HG03469 (cell line): Measurements from ENCODE around the gene SPPL3.

Source experiments
- ATAC-seq: cut with Tn5 transposase; IDR thresholded peaks from one replicate; pipeline ENCODE4 v1.9.1; 2021; ENCODE audit warnings: mild to moderate bottlenecking, moderate library complexity, moderate number of reproducible peaks; ENCODE audit not compliant: unreplicated experiment

The SPPL3 gene

DNA sequence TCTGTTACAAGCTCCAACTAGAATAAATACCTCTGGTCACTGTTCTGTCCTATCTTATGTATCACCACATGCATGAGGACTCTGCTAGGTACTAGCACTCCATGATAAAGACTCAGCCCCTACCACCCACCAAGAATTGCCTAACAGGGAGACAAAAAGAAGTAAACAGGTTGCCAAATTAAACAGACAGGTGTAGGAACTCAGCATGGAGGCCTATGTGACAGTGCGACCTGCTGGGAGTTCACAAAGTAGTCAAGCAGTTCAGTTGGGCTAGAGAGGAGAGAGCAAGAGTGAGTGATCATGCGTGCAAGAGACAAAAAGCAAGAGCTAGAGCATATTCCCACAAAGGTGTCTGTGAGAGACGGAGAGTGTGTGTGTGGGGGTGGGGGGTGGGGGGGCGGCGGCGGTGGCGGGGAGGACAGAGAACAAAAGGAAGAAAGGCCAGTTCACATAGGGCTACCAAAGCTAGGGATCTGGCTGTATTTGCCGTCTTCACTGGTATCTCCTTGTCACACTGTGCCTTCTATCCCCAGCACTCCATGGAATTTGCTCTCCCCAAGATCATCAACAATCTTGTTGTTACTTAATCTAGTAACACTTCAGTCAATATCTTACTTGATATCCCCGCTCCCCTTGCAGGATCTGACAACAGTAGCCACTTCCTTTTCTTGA, 81.2 kb downstream of the SPPL3 start:
- ATAC-seq: no peak

DNA sequence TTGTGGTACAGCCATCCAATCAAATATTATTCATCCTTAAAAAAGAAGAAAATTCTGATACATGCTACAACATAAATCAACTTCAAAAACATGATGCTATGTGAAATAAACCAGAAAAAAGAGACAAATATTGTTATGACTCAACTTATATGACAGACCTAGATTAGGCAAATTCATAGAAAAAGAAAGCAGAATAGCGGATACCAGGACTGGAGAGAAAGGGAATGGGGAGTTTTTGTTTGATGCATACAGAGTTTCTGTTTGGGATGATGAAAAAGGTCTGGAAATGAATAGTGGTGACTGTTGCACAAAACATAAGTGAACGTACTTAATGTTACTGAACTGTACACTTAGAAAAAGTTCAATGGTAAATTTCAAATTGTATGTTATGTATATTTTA, 82.3 kb downstream of the SPPL3 start:
- ATAC-seq: no peak

DNA sequence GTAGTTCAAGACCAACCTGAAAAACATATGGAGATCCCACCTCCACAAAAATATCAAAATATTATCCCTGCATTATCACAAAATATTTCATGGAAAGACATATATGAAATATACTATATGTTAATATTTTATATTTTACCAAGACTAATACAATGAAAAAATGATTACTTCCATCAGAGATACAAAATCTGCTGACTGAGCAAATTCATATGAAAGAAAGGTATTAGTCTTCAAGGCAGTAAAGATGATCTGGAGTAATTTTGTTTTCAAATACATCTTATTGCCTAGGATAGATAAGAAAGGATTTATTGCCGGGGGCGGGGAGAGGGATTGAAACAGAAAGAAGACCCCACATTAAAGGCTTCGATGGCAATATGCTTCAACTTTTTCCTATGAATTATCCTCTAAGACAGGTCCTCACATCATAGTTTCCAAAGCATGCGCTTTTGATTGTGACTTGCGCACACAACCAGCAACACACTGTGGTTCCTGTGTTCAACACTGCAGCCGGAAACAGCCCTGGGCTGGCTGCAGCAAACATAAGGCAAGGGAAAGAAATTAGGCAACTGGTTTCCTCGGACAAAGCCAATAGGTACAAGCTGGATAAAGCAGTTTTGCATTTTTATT, 83.2 kb downstream of the SPPL3 start:
- ATAC-seq: no peak

DNA sequence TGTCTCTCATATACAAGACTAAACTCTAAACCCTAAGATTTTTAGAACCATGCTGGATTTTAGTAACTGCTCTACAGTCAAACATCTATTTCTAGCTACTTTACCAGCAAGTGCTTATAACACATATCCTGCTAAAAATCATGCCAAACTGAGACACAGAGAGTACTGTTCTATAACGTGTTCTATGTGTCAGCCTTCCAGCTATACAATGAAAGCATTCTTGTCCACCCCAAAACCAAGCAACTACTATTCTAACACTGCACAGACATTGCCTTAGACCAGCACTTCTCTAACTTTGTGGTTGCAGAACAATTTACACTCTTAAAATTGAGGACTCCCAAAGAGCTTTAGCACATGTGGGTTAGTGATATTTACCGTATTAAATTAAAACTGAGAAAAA, 85.7 kb downstream of the SPPL3 start:
- ATAC-seq: no peak

DNA sequence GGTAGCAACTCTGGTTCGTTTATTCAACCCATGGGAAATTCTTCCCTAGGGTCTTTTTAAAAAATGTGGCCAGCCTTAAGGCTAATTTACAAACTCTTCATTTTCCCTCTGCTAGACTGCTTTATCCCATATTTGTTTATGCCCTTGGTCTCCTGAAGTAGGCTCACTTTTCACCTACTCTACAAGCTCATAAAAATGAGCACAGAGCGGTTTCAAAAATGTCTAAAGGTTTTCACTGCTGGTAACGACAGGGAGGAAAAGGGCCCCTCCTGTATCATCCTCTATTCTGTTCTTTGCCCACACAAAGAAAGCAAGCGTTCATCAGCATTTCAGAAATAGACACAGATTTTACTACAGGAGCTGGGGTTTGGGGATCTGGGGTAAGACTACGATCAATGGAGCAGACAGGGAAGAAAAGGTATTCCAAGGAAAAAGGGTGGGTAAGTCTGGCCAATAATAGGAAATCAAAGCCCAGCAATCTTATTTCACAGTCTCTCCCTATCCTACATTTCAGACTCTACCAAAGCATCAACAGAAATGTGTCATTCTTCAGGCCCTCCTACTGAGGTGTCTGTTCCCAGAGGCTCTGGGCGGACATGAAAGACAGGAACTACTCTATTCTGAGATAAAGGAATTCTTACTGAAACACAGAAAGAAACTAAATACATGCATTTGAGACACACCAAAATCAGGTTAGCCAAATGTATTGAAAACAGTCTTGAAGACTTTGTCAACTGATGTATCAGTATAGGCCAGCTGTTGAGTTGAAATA, 86.4 kb downstream of the SPPL3 start:
- no peak for ATAC-seq

DNA sequence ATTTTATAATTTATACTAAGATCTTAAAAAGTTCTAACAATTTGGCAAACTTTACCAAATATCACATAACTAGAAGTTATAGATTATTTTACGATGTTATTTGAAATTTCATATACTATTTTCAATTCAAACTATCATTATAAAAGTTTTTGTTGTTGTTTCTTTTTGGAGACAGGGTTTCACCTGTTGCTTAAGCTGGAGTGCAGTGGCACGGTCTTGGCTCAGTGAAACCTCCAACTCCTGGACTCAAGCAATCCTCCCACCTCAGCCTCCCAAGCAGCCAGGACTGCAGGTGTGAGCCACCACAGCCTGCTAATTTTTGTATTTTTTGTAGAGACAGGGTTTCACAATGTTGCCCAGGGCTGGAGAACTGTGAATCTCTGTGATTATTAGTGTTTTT, 87.8 kb downstream of the SPPL3 start:
- ATAC-seq: no peak

DNA sequence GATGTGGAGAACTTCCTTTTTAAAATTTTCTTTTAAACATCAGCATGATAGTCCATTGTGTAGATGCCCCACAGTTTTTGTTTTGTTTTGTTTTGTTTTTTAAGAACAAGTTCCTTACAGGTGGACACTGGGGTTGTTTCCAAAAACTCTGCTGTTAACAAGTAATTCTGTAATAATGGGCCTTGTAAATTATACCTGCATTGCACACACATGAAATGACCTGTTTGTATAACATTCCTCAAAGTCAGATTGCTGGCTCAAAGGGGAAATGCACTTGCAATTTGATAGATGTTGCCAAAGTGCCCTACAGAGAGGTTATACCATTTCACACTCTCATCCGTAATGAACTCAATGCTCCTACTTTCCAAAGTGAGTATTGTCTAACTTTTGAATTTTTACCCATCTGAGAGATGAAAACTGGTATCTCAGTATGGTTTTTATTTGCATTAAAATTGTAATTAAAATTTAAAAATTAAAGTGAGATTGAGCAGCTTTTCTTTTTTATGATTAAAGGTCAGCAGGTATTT, 89.2 kb downstream of the SPPL3 start:
- no peak for ATAC-seq

DNA sequence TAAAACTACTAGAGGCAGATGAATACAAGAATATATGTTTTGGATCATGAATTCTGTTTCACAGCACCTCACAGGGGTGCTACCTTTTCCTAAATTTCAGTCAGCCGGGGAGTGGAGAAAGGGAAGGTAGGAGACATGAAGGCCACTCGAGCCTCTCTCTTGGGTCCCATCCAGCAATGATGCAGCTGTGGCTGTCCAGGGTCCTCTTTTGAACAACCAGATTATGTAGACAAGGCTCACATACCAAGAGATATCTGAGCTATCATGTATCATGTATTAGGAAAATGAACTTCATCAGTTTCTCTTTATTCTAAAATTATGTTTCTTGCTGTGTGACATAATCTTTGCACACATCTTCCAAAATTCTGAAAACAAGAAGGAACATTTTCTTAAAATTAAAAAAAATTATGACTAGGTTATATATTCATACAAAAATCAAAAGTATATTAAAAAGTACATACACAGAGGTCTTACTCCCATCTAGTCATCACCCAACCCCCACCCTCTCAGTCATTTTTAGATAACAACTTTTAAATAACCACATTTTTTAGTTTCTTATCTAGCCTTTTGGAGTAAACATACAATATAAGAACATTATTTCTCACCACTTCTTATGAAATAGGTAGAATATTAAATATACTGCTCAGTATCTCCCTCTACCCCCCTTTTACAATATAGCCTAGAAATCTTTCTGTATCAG, 89.8 kb downstream of the SPPL3 start:
- no peak for ATAC-seq

DNA sequence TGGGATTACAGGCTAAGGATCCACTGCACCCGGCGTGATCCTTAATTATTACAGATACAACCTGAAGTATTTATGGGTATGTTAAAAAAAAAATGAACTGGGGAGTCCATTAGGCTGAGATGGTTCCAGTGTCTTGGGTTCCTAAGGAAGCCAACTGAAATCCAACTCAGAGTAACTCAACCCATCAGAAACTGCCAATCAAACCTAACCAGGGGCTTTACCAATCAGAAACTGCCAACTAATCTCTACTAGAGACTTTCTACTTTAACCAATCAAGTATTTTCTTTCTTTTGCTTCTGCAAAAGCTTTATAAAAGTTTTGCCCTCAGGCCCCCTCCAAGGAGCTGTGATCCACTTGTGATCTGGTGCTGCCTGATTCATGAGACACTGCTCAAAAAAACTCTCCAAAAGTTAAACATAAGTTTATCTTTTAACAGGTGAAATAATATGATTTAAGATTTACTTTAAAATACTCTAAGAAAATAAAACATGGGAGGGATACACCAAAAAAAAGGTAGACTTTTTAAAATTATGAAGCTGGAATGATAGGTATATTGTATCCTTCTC, 90.5 kb downstream of the SPPL3 start:
- ATAC-seq: no peak

DNA sequence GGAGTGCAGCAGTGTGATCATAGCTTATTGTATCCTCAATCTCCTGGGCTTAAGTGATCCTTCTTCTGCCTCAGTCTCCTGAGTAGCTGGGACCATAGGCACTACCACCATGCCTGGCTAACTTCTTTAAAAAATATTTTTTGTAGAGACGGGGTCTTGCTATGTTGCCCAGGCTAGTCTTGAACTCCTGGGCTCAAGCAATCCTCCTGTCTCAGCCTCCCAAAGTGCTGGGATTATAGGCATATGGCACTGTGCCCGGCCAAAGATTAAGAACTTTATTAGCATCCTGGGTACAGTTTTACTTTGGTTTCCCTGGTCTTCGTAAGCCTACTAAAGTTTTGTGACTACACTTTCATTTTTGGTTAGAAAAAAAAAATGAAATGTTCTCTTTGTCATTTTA, 94.1 kb downstream of the SPPL3 start:
- no peak for ATAC-seq

DNA sequence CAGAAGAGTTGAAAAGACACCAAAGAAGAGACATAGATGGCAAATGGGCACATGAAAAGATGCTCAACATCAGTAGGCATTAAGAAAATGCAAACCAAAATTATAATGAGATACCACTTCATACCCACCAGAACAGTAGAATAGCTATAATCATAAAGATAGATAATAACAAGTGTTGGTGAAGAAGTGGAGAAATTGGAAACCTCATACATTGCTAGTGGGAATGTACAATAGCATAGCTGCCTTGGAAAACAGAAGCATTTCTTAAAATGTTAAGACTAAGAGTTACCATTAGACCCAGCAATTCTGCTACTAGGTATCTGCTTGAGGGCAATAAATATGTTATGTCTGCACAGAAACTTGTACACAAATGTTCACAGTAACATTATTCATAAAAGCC, 99.7 kb downstream of the SPPL3 start:
- no peak for ATAC-seq

DNA sequence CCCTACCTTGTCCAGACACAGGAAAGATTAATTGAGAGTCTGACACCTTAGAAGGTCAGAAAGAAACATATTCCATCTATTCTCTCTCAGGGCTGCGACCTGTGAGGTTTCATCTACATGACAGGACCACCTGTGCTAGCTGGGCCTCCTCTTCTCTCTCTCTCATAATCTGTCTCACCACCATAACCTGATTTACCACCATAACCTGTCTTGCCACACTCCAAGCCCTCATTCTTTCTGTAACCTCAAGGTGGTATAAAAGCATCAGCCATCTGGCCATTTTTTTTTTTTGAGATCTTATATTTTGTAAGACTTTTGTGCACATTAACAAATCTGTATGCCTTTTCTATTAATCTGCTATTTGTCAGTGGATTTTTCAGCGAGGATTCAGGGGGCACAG, 103.0 kb downstream of the SPPL3 start:
- no peak for ATAC-seq

DNA sequence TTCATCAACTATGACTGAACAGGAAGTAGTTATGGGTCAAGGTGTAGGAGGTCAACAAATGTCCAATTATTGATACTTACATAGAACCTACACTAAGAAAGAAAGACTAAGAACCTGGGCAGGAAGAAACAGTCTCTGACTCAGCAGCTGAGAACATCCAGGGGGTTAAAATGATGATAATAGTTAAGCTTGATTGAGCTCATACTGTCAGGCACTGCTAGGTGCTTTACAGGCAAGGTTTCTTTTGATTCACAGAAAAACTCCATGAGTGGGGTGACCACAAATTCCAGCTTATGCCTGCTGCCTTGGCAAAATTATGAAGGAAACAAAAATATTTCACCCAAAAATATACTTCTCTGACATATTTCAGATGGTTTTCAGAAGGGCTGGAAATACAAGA, 103.5 kb downstream of the SPPL3 start:
- ATAC-seq: no peak

DNA sequence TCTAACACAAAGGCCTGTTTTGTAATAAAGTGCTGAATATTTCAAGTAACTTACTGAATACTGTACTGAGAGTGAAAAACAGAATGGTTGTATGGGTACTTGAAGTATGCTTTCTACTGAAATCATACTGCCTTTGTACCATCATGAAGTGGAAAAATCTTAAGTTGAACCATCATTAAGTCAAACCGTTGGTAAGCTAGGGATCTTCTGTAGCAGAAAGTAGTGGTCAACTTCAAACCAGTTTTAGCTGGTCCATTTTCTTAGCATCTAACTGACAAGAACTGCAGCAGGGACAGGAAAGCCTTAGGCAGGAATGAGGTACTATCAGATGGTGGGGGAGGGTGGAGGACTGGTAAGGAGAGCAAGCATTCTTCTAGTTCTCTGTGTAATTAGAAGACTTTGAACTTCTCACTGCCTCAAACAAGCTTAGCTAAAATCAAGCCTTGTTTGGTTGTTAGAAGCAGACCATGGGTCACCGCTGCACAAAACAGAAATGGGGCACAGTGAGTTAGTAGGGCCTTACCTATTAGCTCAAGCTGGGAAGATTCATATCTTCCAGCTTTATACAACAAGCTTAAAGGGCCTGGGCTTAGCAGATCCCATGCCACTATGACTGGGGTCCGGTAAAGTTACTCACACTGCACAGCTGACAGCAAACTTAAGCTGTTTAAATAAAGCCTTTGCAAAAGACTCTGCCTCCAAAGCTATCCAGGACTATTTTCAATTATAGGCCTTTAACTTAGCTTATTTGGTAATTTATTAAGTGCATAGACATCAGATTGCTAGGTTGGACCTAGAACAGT, 104.7 kb downstream of the SPPL3 start:
- ATAC-seq: no peak

DNA sequence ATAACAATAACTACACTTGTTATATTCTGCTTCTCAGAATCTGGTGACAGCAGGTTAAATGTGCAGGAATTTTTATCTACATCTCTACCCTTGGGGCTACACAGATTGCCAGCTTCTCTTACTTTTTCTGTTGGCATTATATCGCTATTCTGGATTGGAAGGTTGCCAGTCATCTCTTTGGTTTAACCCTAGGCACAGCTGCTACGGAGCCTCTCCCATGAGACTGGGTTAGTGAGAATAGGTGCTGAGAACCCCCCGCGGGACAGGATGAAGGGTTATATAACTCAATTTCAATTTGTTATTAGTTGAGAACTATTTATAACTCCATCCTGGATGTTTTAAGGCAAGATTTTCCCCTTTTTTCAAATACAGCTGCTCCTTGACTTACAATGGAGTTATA, 105.5 kb downstream of the SPPL3 start:
- ATAC-seq: no peak

DNA sequence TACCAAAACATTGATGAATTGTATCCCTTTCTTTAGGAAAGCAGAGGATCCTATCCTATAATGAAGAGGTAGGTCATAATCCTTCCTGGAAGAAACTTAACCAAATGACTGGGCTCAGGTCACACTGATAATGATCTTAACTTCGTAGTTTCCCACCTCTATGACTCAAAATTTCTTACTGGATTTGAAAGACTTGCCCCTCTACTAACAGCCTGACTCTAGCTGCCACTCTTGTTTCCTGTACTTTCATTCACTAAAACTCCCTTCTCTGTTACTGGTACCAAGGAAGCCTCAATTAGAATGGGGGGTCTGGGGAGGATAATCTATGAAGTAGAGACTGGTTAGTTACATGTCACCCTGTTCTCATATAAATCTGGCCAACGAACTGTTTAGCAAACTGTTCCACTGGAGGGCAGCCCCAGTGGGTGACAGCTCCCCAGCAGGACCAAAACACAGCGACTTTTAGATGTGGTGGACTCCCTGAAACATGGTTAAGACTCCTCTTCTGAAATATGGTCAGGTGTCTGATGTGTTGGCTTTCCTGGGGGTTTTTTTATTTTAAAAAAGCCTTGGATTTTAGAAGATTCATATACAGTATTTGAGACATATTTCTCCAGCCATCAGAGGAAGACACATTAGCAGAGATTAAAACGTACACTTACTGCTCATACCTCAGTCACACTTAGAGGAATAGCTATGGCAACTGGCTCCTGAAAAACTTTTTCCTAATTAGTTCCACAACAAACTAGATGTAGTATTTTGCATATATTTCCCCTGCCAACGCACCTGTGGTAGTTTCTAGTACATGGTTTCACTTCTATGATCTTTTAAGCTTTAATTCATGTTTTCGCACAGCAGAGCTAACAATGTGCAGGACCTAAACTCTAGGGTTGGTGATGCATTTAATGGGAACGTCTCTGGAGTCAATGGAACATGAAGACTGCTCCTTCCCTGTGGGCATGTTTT, 106.2 kb downstream of the SPPL3 start:
- no peak for ATAC-seq

DNA sequence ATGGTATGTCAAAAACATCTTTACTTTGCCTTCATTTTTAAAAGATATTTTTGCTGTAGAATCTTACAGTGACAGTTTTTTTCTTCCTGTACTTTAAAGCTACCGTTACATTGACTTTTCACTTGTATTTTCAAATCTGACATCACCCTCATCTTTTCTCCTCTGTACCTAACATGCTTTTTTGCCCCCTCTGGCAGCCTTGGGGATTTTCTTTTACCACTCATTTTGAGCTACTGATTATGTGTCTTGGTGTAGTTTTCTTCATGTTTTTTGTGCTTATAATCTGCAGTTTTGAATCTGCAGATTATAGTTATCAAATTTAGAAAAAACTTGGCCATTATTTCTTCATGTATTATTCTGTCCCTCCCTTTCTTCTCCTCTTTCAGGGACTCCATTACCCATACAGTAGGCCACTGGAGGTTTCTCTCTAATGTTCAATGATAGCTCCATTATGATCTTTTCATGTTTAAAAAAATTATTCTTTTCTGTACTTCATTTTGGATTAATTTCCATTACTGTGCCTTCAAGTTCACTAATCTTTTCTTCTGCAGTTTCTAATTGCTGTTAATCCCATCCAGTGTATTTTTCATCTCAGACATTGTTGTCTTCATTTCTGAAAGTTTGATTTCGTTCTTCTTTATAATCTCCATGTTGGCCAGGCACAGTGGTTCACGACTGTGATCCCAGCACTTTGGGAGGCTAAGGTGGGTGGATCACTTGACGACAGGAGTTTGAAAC, 108.5 kb downstream of the SPPL3 start:
- no peak for ATAC-seq

DNA sequence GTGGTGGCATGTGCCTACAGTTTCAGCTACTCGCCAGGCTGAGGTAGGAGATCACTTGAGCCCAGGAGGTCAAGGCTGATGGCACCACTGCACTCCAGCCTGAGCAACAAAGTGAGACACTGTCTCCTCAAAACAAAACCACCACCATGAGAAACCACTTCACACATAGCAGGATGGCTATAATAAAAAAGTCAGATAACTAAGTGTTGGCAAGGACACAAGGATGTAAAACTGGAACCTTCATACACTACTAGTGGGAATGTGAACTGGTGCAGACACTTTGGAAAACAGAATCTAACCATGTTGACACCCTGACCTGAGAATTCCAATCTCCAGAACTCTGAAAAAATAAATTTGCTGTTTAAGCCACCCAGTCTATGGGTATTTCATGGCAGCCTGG, 110.8 kb downstream of the SPPL3 start:
- no peak for ATAC-seq
